GM21526 (cell line): Measurements from ENCODE around the gene DSE.
A peak's percentile ranks its signal among the peaks of the same experiment; 100 is the strongest.

Experiments used
- ATAC-seq: cut with Tn5 transposase; IDR thresholded peaks from one replicate; pipeline ENCODE4 v1.9.1; 2021; ENCODE audit warnings: moderate library complexity; ENCODE audit not compliant: unreplicated experiment, low FRiP score

Gene DSE

DNA sequence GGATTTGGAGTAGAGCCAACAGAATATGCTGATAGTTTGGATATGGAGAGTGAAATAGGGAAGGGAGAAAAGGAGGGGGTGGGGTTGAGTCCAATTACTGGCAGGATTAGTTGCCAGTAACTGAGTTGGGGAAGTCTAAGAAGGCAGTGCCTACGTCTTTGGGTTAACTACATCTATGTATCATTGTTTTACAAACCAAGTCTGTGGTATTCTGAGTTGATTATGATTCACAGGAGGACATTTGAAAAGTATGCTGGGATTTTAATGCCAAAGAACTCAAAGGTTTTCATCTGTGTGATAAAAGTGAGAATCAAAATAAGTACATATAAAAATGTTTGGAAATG lies 14.7 kb downstream of the DSE start:
- ATAC-seq: no peak

DNA sequence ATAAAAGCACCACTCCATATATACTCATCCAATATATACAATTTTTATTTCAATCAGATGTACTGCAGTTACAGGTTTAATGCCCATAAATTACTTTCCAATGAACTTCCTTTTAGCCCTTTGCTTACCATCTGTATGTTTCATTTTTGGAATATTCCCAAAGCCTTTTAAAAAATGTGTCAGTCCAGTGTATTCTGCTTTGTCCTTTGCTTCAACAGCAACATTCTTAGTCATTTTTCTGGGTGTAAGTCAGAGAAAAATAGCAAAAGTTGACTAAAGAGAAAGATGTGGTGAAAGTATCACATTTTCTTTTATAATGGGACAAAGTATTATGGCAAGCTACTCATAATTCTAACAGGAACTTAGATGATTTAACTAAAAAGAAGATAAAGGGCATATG lies 15.2 kb downstream of the DSE start:
- ATAC-seq: no peak

DNA sequence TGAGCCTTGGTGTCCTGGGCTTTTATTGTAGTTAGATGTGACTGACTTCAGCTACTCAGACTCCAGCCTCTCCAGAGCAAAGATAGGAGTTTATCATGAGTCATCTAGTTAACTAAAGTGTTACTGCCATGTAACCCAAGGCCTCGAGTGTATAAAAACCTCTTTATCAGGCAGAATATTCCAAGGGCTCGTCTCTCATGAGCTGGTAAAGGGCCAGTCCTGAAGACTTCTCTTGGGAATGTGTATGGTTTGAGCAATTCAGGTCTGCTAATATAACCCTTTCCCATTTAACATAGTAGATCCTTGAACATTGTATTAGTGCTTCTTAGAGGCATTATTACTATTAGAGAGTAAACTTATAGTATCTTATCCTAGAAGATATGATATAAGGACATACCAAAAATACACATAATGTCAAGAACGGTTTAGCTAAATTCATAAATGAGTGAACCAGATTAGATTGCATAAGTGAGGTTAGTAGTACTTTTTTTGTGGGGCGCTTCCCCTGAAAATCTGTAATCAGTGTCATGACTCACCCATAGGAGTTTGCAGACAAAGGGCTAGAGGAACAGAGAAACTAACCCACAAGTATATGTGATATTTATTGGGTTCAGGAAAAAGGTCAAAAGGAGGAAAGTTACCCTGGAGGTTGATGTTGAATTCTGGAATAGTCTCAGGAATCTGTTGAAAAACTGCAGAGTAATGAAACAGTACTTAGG lies 16.0 kb downstream of the DSE start:
- no peak for ATAC-seq

DNA sequence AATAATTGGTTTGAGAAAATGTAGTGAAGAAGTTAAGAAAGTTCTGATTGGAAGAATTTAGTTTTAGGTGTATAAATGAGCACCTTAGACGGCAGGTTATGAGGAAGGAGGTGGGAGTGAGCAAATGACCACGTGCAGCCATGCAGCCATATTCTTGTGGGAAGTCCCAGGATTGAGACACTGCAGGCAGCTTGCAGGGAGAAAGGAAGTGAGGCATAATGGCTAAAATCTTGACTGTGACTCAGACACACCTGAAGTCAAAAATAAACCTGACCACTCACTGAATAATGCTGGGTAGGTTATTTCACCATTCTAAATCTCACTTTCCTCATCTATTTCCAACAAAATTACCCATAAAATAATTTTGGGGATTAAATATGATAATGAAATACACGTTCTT lies 16.6 kb downstream of the DSE start:
- peak; percentile 52 for ATAC-seq

DNA sequence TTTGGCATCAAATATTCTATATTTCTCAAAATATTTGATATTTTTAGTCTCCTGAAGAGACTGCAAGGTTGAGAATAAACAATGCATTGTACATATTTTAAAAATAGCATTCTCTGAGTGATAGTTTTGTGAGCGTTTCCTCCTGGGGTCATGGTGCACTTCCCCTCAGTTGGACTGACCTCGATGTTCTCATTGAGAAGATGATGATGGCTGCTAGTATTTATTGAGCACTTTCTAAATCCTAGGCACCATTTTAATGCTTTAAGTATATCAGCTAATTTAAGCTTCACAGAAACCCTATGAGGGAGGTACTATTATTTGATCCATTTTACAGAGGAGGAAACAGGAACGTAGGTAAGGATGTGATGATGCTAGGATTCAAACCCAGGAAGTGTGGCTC lies 18.2 kb downstream of the DSE start:
- ATAC-seq: no peak

DNA sequence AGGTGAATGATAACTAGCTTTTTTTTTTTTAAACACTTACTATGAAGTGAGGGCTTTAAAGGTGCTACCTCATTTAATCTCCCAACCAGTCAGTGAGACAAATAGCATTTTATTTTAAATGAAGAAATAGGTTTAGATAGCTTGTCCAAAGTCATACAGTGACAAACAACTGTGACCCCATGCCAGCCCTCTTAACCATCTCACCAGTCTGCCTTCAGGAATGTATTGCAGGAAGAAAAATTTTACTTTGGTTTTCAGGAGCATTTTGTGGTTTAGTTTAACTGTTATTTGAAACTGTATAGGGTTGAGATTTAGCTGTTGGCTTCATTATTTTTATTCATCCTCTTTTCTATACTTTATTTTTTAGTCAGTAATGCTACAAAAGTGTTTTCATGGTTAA lies 18.6 kb downstream of the DSE start:
- ATAC-seq: no peak

DNA sequence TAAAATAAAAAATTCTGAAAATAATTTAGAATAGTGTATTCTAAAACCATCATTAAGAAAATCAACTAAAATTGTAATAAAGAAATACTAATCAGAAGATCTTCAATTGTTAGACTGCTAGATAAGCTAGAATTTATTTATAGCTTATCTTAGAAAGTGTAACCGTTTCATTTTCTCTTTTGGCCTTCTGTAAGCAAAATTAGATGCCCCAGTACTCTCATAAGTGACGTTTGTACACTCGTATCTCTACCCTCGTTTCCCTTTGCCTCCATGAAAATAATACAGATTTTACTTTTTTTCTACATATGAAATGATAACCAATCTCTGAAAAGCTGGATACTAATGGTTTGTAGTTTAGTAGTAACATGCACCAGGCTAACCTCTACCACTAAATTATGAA lies 19.8 kb downstream of the DSE start:
- ATAC-seq: peak; percentile 46

DNA sequence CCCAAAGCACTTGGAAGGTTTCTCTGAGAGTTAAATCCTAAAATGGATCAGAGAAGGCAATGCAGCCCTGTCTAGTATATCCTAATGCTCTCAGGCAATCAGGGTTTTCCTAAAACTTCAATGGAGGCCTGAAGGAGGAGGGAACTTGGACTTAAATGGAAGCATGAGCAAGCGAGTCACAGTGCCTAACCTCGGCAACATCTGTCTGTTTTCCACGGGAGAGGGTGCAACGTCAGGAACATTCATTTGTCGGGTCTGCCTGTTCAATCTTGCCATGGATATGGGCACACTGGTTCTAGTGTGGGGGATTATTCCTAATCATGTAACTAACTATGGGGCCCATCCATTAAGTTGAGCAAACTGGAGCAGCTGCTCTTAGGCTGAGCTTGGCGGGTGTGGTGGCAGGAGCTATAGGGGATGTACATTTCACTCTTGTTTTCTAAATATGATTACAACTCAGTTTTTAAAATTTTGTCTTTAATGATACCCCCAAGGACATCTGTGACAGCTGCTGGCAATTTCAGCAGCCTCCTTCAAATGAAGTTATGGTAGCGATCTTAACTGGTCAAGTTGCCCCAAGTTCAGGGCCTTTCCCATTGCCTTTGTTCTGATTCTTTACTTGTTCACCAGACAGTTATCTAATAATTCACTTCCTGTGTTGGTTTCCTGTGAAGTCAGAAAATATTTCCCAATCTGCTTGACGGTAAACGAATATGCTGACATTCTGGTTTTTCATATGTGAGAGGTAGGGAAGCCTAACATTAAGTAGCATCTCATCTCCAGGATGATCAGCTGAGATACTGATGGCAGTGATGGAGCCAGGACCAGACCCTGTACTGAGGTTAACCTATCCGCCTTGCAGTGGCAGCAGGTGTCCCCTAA lies 21.6 kb downstream of the DSE start:
- ATAC-seq: no peak

DNA sequence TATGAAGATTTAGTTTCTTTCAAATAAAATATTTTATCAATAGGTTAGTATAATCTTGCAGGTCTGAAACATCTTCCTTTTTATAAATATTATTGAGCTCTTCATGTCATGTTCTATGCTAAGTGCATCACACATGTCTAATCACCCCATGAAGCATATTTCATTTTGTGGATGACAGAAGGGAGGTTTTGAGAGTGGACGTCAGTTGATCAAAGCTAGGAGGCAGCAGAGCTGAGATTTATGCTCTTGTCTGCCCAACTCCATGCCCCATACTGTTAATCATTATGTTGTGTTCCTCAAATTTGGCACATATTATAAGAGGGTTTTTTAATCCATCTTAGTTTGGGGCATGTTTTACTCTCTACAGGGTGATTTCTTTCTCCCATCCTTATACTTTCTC lies 22.7 kb downstream of the DSE start:
- no peak for ATAC-seq

DNA sequence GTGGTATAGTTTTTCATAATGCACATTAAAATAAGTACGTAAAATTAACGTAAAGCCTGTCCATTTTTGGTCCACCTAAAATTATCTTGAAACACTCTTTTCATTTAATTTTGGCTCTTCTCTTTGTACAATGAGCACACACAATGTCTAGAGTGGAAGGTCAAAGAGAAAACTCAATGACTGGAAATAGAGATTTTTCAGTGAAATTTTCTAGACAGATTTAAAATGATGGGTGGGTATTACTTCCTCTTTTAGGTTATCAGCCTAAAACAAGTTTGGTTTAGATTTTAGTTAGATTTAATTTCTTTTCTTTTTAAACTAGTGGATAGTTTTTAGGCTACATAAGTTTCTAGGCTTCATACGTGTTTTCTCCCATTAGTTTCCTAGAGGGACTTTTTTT lies 24.9 kb downstream of the DSE start:
- no peak for ATAC-seq

DNA sequence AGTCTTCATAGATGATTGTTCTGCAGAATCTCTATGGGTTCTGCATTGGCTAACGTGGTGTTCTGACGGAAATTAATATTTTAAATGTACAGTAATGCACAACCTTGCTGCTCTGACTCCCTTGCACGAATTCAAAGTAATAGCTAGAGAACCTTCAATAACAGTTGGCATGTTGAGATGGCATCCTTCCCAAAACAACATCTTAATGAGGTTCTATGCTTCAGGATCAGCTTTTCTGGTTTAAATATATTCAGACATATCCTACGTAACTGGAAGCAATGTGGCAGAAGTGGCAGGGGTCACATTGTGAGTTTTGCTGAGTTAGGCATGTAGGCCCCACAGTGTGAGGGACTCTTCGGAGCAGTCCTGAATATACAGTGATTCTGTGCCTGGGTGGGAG lies 25.7 kb downstream of the DSE start:
- ATAC-seq: no peak

DNA sequence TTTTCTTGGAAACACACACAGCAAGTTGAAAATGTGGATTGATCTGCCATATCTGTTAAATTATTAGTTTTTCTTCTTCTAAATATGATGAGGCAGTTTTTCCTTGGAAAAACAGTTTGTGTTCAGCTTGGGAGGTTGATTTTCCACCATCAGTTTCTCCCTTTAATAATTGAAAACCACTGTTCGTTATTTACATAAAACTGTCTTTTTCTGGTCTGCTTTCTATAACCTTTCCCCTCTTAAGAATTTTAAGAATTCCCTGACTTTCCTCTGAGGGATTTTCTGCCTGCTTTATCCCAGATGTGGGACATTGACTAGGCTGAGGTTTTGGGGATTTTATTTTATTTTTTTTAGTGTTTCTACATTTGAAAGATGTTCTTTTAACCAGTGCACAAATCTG lies 27.2 kb downstream of the DSE start:
- ATAC-seq: no peak

DNA sequence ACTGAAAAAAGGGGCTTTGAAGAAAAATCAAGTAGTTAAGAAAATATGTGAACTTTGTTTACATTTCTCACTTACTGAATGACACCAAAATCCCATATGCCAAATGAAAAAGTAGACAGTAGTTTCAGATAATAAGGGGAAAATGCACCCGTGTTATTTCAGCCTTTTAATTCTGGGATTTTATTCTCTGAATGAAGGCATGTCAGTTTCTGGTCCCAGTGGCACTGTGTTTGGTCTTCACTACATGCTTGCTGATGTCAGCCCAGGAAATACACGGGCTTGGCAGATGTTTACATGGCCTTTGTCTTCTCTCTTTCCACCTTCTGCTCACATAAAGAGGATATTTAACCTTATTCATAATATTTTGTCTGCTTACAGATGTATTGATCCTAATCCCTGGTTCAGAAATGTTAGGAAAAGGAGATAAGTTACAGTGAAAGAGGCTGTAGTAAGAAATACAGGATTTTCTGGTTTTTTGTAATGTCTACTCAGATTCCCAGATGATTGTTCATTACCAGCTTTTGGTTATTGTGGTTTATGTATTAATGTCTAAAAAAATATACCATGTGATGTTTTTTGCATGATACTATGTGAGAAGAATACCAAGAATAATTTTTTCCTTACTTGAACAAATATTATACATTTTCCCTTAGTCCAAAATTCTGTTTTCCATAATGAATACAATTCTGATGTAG lies 27.7 kb downstream of the DSE start:
- no peak for ATAC-seq

DNA sequence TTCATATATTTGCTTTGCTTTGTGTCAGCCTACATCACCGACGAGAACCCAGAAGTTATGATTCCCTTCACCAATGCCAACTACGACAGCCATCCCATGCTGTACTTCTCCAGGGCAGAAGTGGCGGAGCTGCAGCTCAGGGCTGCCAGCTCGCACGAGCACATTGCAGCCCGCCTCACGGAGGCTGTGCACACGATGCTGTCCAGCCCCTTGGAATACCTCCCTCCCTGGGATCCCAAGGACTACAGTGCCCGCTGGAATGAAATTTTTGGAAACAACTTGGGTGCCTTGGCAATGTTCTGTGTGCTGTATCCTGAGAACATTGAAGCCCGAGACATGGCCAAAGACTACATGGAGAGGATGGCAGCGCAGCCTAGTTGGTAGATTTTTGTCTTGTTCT lies 28.5 kb downstream of the DSE start:
- ATAC-seq: no peak

DNA sequence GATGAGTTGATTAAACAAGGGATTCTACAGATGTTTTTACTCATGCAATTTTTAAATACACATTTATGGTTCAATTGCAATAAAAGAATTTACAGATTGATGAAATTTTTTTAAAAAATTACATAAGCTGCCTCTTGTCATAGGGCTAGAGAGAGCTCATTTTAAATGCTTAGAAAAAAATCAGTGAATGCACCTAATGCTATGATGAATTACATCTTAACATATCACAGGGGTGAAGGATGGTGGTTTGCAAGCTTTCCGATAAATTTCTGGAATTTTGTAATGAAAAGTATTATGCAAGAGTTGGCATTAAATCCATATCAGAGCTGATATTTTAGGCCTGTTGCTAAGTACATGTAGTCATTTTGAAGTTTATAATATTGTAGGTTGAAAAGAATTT lies 29.6 kb downstream of the DSE start:
- ATAC-seq: no peak

DNA sequence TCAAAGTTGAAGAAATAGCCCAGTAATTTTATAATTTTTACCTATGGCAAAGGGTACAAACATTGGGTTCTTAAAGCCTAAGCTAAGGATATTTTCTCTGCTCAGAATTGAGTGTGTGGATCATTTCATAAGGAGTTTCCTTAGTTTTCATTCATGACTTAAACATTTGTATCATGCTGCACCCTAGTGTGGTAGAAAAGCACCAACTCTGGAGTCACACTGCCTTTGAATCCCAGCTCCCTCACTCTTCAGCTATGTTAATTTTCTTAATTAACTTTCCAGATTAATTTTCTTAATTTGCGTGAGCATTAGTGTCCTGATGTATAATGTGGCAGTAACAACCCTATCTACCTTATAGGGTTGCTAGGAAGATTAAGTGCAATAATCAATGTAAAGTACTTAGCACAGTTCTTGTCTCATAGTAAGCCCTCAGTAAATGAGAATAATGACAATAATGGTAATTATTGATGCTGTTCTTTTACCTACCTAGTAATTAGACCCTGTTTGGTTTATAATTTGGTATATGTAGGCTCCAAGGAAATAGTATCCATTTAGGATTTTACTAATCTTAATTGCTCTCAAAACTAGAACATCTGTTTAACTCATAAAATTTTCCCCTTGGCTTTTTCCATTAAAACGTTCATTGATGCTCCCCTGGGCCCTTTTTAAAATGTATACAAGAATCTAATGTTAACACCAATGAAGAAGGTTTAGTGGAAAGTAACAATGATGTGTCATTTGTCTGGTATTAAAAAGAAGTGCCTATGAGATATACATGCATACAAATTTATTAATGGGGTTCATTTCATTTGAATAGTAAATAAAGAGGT lies 31.6 kb downstream of the DSE start:
- ATAC-seq: no peak

DNA sequence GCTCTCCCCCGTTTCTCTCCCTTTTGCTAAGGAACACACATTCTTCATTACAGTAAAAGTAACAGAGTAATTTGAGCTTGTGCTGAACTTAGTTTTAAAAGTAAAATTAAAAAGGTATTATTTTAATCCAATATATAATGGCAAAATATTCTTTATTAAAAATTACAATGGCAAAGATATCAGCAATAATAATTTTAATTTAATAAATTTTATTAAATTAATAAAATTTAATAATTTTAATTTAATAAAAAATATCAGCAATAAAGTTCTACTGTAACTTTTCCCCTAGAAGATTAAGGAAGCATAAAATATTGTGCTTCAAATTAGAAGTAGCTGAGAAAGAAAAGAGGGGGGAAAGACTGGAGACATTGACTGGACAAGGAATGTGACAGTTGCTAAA lies 32.5 kb downstream of the DSE start:
- no peak for ATAC-seq

DNA sequence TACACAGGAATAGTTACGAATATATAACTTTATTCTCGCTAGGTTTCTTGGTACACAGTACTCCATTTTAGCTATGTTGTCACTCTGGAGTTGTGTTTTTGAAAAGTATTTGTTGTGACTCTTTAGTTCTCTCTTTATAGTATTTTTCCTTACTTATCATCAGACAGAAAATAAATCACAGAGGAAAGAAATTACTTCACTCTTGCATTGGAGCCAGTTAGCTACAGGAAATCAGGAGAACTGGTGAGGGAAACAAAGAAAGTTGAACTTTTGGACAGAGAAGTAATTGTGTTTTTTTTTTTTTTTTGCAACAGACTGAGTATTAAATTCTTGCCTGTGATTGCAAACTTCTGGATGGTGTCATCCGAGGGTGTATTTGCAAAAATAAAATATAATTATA lies 33.9 kb downstream of the DSE start:
- no peak for ATAC-seq

DNA sequence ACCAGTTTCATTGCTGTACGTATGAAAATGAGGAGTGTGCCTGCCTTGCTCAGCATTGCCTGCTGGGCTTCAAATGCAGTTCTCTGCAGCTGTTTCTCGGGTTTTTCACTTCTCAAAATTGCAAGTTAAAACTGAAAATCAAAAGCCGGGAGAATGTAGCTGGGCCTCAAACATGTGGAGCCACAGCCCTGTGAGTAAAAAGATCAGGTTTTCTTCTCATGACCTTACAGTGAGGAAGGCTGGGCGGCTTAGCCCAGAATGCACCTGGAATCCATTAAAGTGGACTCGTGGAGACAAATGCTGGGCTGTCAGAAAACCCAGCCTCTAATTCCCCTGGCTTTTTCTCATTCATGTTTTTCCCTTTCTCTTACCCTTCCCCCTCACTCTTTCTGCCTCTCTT lies 34.4 kb downstream of the DSE start:
- ATAC-seq: peak; percentile 63

DNA sequence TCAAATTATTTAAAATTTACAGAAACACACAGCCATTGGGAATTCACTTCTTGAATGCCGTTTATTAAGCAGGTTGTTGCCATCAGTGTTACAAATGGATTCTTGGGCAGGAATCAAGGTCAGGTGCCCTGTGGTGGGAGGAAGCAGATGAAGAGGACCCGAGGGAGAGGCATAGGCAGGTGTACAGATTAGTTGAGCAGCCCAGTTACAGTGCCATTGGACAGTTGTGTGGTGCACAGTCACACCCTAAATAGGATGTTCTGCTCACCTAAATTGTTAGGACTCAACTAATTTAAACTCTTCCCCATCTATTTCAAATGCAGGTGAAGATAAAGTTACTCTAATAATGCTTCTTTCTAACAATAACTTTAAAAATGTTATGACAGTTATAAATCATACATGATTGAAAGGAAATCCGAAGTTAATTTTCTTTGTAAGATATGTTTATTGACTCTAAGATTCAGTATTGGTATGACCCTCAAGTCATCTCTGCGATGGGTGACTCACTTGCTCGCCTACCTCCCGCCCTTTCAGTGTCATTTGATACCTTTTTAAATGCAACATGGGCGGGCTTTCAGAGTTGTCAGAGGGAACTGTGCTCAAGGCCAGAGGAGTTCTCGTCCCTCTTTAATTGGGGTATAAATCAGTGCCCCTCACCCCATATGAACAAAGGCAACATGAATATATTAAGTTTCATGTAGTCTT lies 35.1 kb downstream of the DSE start:
- ATAC-seq: no peak
